GM18505 (cell line): ENCODE results near the gene RHBDF1.

ENCODE experiments used
- ATAC-seq: cut with Tn5 transposase; IDR thresholded peaks from one replicate; pipeline ENCODE4 v1.9.1; 2021; ENCODE audit not compliant: unreplicated experiment
- POLR2A ChIP-seq: IDR thresholded peaks from 4 replicates; pipeline ENCODE4 v1.6.1; 2011; ENCODE audit warnings: borderline replicate concordance; ENCODE audit not compliant: insufficient read depth, insufficient read length; ENCODE audit errors: extremely low read depth

RHBDF1 gene

GRCh38 chr16:75580-76501, 3.4 kb upstream of the RHBDF1 start:
- ATAC-seq, result no peak
- TF ChIP-seq POLR2A, result peak; percentile 9

- no peak for TF ChIP-seq POLR2A
- ATAC-seq, result no peak
Measured at GRCh38 chr16:74747-75334, 2.4 kb upstream of the RHBDF1 start.

DNA sequence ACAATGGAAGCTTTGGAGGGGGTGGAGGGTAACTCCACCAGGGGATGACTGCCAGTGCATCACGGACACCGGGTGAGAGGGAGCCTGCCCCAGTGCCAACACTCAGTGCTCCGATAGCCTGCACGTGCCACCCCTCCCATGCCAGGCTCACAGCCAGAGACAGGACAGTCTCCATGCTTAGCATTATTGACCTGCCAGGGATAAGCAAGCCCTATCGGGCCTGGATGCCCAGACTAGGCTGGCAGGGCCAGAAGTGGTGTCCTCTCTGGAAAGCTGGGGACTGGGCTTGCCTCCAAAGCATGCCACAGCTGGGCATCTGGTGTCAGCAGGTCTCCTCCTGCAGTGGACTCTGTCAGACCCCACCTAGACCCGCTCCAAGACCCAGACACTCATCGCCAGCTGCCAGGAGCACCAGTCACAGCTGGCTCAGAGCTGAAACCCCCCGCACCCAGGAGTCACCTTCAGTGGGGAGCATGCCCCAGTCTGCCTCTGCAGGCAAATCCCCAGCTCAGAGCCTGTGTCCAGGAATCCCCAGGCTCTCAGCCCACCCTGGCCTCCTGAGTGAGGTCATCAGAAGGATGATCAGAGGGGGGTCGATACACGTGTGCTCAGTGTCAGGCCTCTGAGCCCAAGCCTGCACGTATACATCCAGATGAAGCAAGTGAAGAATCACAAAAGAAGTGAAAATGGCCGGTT, 1.8 kb upstream of the RHBDF1 start:
- no peak for TF ChIP-seq POLR2A
- no peak for ATAC-seq

DNA sequence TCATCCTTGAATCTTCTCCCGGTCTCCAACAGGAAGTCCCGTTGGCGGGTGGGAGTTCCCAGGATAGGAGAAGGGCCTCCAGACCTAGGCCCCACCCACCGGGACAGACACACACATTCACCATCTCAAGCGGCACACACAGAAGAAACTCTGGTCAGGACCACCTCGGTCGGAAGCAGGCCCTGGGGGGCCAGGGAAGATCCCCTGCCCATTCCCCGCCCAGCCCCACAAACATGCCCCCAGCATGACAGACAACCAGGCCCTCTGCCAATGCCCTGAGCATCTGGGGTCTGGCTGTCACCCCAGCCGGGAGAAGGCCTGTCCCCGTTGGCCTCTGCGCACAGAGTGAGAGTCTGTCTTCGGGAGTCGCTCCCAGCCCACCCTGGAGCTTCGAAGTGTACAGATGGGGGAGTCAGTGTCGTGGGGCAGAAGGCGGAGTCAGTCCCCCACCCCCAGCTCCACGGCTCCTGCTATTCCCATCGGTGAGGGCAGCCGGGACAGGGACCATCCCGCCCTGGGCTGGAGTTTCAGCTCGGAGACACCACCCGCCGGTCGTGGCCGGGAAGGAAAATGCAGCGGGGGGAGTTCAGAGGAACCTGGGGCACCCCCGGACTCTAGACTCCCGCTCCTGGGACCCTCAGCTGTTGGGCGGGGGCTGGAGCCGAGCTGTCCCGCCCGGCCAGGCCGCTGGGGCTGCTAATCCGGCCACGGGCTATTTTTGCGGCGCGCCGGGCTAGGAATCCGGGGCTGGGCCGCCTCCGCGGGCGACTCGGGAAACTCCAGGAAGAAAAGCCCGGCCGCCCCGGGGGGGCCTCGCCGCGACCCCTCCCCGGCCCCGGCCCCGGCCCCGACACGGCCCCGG, 660 bp downstream of the RHBDF1 start:
- no peak for TF ChIP-seq POLR2A
- no peak for ATAC-seq

DNA sequence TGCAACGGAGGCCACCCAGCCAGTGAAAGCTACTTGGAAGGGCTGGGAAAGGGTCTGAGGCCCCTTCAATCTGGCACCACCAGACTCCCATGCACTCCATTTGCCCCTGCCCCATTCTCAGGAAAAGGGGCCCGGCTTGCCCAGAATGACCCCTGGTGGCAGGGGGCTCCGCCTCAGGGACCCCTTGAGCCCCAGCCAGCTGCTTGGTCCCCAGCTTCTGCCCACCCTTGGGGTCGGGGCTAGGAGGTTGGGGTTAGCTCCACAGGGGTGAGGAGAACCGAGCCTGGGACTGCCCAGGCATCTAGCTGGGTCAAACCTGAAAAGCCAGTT, 1.3 kb downstream of the RHBDF1 start:
- TF ChIP-seq POLR2A, result no peak
- ATAC-seq, result no peak

DNA sequence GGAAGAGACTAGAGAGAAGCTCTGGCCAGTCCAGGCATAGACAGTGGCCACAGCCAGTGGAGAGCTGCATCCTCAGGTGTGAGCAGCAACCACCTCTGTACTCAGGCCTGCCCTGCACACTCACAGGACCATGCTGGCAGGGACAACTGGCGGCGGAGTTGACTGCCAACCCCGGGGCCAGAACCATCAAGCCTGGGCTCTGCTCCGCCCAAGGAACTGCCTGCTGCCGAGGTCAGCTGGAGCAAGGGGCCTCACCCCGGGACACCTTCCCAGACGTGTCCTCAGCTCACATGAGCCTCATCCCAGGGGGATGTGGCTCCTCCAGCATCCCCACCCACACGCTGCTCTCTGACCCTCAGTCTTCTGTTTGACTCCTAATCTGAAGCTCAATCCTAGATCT, 3.2 kb downstream of the RHBDF1 start:
- no peak for TF ChIP-seq POLR2A

GRCh38 chr16:67884-68789, 4.3 kb downstream of the RHBDF1 start:
- no peak for TF ChIP-seq POLR2A
- no peak for ATAC-seq

More for the DNA sequence above, 3.2 kb downstream of the RHBDF1 start:
- no peak for ATAC-seq

DNA sequence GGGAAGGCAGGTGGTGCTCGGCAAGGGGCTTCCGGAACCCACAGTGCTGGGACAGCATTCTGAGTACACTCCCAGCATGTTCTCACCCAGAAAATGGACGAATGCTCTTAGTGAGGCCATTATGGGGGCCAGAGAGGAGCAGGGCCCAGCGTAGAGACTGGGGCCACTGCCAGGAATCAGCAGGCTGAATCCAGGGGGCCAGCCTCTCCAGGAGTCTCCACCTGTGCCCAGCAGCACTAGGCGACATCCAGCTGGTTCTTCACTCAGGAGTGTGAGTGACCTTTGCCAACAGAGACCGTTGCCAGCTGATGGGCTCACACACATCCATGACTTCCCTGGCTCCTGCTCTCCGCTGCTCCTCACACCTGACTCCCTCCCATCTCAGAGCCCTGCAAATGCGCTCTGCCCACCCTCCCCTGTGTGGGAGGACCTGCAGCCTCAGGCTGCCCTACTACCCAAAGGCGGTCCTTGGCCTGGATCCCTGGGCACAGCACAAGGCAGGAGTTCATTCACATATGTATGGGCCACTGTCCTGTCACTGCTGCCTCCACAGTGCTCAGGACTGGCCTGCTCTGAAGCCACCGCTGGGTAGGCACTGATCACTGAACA, 5.1 kb downstream of the RHBDF1 start:
- TF ChIP-seq POLR2A, result no peak
- no peak for ATAC-seq

DNA sequence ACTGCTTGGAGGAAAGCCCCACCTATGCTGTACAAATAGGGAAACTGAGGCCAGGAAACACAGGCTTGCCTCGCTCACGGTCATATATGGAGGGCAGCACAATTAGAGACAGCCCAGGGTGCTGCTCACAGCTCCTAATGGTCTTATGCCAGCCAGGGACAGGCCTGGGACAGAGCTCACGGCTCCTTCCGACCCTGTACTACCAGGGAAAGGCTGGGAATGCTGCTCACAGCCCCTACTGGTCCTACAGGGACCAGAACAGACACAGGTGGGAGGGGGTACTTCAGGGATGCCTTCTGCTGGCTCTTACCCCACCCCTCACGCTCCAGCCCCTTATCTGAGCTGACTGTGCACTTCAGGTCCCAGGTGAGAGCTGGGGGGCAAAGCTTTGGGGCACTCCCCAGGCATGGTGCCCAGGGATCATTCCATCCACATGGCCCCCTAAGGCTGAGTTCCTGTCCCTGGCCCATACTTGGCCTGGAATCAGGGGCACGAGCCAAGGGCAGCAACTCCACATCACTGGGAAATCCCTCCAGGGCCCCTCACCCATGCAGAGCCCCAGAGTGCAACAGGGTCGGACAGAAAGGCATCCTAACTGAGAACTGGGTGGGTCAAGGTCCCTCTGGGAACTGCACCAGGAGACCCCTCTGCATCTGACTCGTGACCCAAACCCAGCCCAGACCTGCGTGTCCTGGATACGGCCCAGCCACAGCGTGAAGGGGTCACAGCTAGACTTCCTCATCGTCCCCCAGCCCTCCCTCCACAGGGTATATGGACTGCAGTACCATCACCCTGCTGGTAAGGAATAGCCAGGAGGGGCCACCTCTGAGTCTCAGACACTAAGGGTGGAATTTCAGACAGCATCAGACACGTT, 5.9 kb downstream of the RHBDF1 start:
- no peak for ATAC-seq
- no peak for TF ChIP-seq POLR2A

- no peak for TF ChIP-seq POLR2A
- ATAC-seq, result peak; percentile 54
Measured at GRCh38 chr16:65745-66144, 6.7 kb downstream of the RHBDF1 start.

DNA sequence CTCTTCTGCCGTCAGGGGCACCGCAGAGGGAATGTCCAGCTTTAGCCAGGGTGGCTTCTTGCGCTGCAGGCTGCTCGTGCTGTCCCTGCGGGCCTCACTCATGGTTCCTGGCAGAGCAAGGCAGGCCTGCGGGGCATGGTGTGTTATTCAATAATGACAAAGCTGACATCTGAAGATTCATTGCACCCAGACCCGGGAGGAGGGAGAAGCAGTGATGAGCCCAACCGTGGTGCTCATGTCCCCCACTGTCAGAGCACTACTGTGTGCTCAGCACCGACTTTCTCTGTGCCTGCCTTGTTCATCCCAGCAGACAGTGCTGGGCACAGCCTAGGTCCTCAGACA, 7.5 kb downstream of the RHBDF1 start:
- no peak for TF ChIP-seq POLR2A
- no peak for ATAC-seq

- TF ChIP-seq POLR2A, result no peak
- ATAC-seq, result no peak
Measured at GRCh38 chr16:63998-64913, 8.2 kb downstream of the RHBDF1 start.
